Psoas muscle (tissue), 8 donors: ENCODE measurements around the gene NKX2-1. TPM values are rescaled to one million over a fixed set of nuclear protein-coding genes. Genes with fewer than 3 reads are reported as not detected.

Source experiments
- ATAC-seq, 4 donors: fragments of 200-7000 bp; cut with Tn5 transposase; one replicate each; pipeline ENCODE4 v1.9.1; 2020; ENCODE audit warnings: moderate library complexity in 3 of 4, mild to moderate bottlenecking in 2 of 4
- DNase-seq, 2 donors: peaks; one replicate each; pipeline ENCODE4 v3.0.0-alpha.2; 2020
- H3K27ac ChIP-seq: fragments of 200-600 bp; one replicate; pipeline ENCODE4 v1.8.0; 2022
- H3K27me3 ChIP-seq, 3 donors: fragments of 200-600 bp in 1 of 3; one replicate each; pipeline versions ENCODE4 v1.6.1 to v1.8.0; 2013 to 2022; ENCODE audit warnings: low read length in 2 of 3, mild to moderate bottlenecking in 2 of 3, moderate library complexity in 1 of 3; ENCODE audit not compliant: insufficient read depth in 3 of 3
- H3K36me3 ChIP-seq, 2 donors: fragments of 200-600 bp in 1 of 2; one replicate each; pipeline versions ENCODE4 v1.6.1 to v1.8.0; 2013 to 2022; ENCODE audit warnings: low read depth in 1 of 2, mild to moderate bottlenecking in 1 of 2, moderate library complexity in 1 of 2; ENCODE audit not compliant: insufficient read depth in 1 of 2
- H3K4me1 ChIP-seq: fragments of 200-600 bp; one replicate; pipeline ENCODE4 v1.8.0; 2022
- H3K4me3 ChIP-seq: fragments of 200-600 bp; one replicate; pipeline ENCODE4 v1.8.0; 2022; ENCODE audit warnings: mild to moderate bottlenecking
- H3K9me3 ChIP-seq: fragments of 200-600 bp; one replicate; pipeline ENCODE4 v1.8.0; 2022
- WGBS, 3 donors: extraction: QIAGEN DNeasy Blood & Tissue Kit; methylation state at CpG; one replicate each; pipeline versions ENCODE4 v1.1.6 to v1.1.7; 2013; 5-methylcytosine and 5-hydroxymethylcytosine counted together
- intact Hi-C, 2 donors: fragments of 100-400 bp; cut with DNase I; formaldehyde crosslinking; loops; one replicate each; pipeline versions ENCODE4 v1.11.0 to v1.14.2; 2022
- polyA plus RNA-seq, 3 donors: library from polyadenylated mRNA; stranded (reverse); fragments of 200-250 nt; gene quantifications; one replicate each; pipeline ENCODE4 v1.2.3, GENCODE V29; 2013
- total RNA-seq, 4 donors: library from RNA; stranded (reverse); fragmentation: NEBNext Ultra II Directional in 2 of 4; extraction: Animal tissue kit (Norgen Biotek cat#: 25700) in 2 of 4; gene quantifications; one replicate each; pipeline versions ENCODE4 v1.2.1 to v1.2.4, GENCODE V29; 2021 to 2023
- TF ChIP-seq, protein P1 (sequence below): fragments of 200-600 bp; IDR thresholded peaks from one replicate; pipeline ENCODE4 v1.8.0; 2022; ENCODE audit warnings: antibody characterized with exemption
- donor health status: healthy with polysubstance abuse.
- donor health status: DM: no; HTN: no; CAD: no; lungs with moderate emphysema.
- donor health status: Bipolar disorder and iron deficiency.
- donor health status: healthy.
- donor health status: DM: yes; HTN: yes; CAD: no.
- donor health status: DM: no; HTN: no; CAD: no.
- donor health status: DM: no; HTN: no; CAD: no.
- donor health status: DM: yes; HTN: yes; CAD: no.

The NKX2-1 gene
- total and polyA plus RNA-seq, 7 donors, result not detected

DNA sequence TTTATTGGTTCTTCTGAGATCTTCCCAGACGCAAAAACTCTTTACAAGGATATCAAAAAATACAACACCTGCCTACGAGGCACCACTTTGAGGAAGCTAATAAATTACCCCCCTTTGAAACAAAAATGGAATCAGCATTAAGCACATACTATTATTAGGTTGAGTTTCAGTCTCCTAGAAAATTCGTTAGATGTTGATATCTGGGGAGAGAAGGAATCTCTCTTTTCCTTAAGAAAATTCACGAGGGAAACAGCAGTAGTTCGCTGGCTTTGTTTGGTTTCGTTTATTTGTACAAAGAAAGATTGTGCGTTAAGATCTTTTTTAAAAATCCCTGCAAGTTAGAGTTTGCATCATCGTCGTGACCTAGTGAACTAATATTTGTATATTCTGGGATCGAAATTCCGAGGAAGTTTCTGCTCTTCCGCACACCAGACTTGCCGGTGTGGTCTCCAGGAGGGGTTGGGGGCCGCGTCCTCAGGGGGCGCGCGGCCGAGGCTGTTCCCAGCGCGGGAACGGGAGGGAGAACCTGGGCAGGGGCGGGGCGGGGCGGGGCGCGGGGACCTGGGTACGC, 12.1 kb downstream of the NKX2-1 start:
- ATAC-seq (no peak), DNase-seq (no peak)
- Histone ChIP-seq H3K27ac (no peak overlapping the region), H3K36me3 (no peaks in the 10 kb centered on the region), H3K4me1 (peaks cover 5% of the 10 kb centered on the region), H3K4me3 (no peak overlapping the region), H3K27me3 (peaks cover 4 to 100% (median 57%) of the 10 kb centered on the region in 3 donors), H3K9me3 (no peaks in the 10 kb centered on the region)
- intact Hi-C loops, result loop anchor here in 1 of 2 donors (10.0 kb wide), 1 partner anchor 147 kb away; no protein-coding TSS in a partner anchor
- 4 to 5% (median 5%) methylated on average over 24 to 28 of the region's 28 CpGs for WGBS, 3 donors
- TF ChIP-seq, protein P1, sequence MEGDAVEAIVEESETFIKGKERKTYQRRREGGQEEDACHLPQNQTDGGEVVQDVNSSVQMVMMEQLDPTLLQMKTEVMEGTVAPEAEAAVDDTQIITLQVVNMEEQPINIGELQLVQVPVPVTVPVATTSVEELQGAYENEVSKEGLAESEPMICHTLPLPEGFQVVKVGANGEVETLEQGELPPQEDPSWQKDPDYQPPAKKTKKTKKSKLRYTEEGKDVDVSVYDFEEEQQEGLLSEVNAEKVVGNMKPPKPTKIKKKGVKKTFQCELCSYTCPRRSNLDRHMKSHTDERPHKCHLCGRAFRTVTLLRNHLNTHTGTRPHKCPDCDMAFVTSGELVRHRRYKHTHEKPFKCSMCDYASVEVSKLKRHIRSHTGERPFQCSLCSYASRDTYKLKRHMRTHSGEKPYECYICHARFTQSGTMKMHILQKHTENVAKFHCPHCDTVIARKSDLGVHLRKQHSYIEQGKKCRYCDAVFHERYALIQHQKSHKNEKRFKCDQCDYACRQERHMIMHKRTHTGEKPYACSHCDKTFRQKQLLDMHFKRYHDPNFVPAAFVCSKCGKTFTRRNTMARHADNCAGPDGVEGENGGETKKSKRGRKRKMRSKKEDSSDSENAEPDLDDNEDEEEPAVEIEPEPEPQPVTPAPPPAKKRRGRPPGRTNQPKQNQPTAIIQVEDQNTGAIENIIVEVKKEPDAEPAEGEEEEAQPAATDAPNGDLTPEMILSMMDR, result no peak

DNA sequence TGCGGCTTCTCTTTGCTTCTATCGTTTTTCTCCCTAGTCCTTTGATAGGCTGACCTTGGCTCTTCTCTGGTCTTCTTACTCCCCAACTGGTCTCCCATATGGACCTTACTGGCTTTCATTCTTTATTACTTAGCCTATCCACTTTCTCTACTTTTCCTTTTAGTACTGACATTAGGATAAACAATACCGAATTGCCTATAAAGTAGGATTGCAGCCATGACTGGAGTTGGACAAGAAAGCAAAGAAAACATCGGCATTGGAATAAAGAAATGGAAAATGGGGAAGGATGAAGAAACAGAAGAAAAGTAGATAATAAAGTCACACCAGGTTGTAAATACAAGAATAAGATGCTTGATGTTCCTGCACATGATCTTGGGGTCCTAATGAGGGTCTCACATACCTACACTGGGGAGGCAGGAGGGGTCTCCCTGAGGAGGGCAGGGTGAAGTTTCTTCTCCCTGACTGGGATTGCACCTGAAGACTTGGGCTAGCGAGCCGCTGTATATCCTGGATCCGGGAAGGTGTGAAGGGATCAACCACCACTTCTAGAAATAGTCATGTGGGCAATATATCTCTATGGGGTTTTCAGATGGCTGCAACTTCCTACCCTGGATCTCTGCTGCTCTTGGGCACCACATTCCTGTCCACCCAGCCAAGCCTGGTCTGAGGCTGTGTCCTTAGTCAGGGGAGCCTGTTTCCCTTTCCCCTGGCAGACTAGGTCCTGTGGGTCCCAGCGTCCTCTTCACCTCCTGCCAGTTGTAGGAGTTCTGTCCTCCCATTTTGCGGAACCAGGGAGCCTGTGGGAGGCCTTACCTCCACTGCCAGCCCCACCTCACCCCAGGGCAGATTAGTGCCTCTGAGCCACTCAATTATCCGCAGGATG, 13.1 kb downstream of the NKX2-1 start:
- Histone ChIP-seq H3K9me3 (no peaks in the 10 kb centered on the region), H3K36me3 (no peaks in the 10 kb centered on the region), H3K4me1 (peaks cover 5% of the 10 kb centered on the region), H3K27ac (no peak overlapping the region), H3K27me3 (peaks cover 8 to 100% (median 55%) of the 10 kb centered on the region in 3 donors), H3K4me3 (no peak overlapping the region)
- DNase-seq (no peak), ATAC-seq (no peak)
- 7 to 10% (median 8%) methylated on average over 10 of the region's 10 CpGs for WGBS, 3 donors
- intact Hi-C loops, result loop anchor here in 1 of 2 donors (10.0 kb wide), 1 partner anchor 148 kb away; no protein-coding TSS in a partner anchor
- TF ChIP-seq, protein P1, result no peak

DNA sequence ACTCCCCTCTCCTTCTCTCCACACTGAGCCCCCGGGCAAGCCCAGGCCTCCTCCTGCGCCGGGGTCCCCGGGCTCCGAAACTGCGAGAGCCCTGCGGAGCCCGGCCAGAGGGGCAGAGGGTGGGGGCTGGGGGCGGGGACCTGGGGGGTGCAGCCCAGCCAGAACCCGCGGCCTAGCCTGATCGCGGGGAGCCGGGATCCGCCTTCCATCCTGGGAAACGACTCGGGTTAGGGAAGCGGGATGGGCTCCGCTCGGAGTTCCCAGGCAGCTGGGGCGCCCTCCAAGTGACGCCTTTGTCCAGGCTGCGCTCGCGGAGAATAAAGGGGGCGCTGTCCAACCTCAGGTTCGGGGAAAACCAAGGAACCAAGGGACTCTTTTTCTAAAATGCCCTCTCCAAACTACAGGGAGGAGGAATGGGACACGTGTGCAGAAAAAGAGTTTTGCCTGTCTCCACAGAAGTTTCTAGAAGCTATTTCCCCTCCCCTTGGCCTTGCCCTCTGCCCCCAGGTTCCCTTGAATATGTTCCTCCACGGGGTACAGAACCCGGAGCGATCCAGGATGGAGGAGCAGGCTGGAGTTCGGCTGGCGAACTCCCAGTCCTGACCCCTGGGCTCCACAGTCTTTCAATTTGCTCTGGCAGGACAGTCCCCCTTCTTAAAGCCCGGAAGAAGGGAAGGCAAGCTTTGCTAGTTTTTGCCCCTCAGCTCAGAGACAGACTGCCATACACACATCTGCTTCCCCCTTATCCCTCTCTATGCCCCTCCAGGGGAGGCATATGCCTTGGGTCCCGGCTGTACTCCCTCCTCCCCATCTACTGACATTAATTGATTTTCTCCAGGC, 13.9 kb downstream of the NKX2-1 start:
- H3K4me3 ChIP-seq, result no peak overlapping the region
- peaks cover 12 to 100% (median 54%) of the 10 kb centered on the region in 3 donors for H3K27me3 ChIP-seq
- TF ChIP-seq, protein P1, result no peak
- no peak overlapping the region for H3K27ac ChIP-seq
- no peaks in the 10 kb centered on the region for H3K9me3 ChIP-seq
- intact Hi-C loops, result loop anchor here in 1 of 2 donors (10.0 kb wide), 1 partner anchor 149 kb away; no protein-coding TSS in a partner anchor
- no peaks in the 10 kb centered on the region for H3K36me3 ChIP-seq
- WGBS, 3 donors, result 2 to 4% (median 3%) methylated on average over 27 to 35 of the region's 35 CpGs
- DNase-seq (no peak), ATAC-seq (no peak)
- H3K4me1 ChIP-seq, result peaks cover 5% of the 10 kb centered on the region

DNA sequence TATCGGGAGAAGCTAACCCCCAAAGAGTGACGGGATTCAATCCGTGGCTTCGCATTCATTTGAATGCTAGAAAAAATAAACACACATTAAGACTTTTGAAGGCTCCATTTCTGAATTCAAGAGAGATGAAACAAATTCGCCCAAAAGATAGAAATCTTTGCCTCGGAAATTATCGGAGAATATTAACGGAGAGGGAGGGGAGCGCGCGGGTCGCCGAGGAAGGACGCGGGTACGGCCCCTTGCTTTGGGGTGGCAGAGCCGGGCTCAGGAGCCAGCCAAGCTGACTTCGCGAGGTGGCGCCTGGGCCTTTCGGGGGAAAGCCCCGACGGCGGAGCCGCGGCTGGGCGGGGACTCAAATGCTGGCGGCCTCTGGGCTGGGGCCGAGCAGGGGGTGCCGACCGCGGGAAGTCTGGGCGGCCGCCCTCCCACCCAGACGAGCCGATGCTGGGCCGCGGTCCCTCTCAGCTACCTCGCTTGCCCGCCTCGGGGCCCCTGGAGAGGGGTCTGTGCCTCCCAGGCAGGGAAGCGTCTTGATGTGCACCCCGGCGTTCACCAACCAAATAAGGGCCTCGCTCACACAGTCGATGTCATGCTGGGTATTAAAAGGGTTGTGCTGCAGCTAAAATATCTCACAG, 14.7 kb downstream of the NKX2-1 start:
- no peak overlapping the region for H3K4me3 ChIP-seq
- no peak overlapping the region for H3K27ac ChIP-seq
- no peaks in the 10 kb centered on the region for H3K9me3 ChIP-seq
- H3K27me3 ChIP-seq, result peaks cover 14 to 100% (median 50%) of the 10 kb centered on the region in 3 donors
- no peaks in the 10 kb centered on the region for H3K36me3 ChIP-seq
- intact Hi-C loops, result loop anchor here in 1 of 2 donors (10.0 kb wide), 1 partner anchor 150 kb away; no protein-coding TSS in a partner anchor
- ATAC-seq (no peak), DNase-seq (no peak)
- peaks cover 5% of the 10 kb centered on the region for H3K4me1 ChIP-seq
- TF ChIP-seq, protein P1, result no peak
- 3 to 5% (median 4%) methylated on average over 34 to 46 of the region's 46 CpGs for WGBS, 3 donors
